Measurements from ENCODE around the gene FZD4. TPM values are rescaled to one million over a fixed set of nuclear protein-coding genes. Genes with fewer than 3 reads are reported as not detected.
"Not testable (repeated sequence)": the region's sequence is repeated elsewhere in the genome, so short reads cannot be mapped to it uniquely, and the experiment has no call there.

Gene FZD4
- total RNA-seq (10 to 100 TPM; 16.7 to 39.6 (median 22.1) TPM), polyA plus RNA-seq (10 to 100 TPM; 11.6 to 16.5 TPM)
- long read RNA-seq, donor 1, full-length matches to known transcripts: 5 of 20 reads
- long read RNA-seq, donor 1, partial matches to known transcripts: 0 of 20 reads
- long read RNA-seq, donor 1, other reads (novel, unspliced or antisense): 15 of 20 reads
- long read RNA-seq, donor 2, full-length matches to known transcripts: 5 of 30 reads
- long read RNA-seq, donor 2, partial matches to known transcripts: 0 of 30 reads
- long read RNA-seq, donor 2, other reads (novel, unspliced or antisense): 25 of 30 reads
- long read RNA-seq, donor 3, full-length matches to known transcripts: 3 of 10 reads
- long read RNA-seq, donor 3, partial matches to known transcripts: 0 of 10 reads
- long read RNA-seq, donor 3, other reads (novel, unspliced or antisense): 7 of 10 reads

DNA sequence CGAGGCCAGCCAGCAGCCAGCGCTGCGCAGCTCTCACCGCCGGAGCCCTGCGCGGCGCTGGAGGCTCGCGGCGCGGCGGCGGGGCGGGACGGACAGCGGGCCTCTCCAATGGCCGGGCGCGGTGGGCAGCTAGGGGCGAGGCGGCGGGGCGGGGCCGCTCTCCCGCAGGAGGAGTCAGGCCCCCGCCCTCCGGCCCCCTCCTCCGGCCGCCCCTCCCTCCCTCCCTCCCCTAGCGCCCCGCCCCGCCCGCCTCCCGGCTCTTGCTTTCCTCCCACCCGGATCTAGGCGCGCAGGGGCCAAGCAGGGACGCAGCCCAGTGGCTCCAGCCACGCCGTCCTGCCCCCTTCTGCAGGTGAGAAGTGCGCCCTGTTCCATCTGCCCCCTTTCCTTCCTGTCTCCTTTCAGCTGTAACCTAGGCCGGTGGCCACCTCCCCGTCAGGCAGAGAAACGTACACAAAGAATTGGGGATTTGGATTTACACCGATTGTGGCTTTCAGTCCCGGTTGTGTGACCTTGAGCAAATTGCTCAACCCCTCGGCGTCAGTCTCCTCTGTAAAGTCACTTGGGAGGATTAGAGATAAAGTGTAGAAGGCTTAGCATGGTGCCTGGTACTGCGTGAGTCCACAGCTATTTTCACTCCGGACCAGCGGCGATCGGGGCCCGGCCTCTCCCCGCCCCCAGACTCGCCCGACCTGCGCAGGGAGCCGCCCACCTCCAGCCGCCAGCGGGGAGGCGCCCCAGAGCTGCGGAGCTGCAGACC, at the start of gene FZD4:
Gene FZD4 (minus strand): TSS at position 35 of the 760 bp plus-strand sequence. CDS start 310 bp downstream, outside the sequence.
- peak; percentile 94 to 95 (median 95) for DNase-seq
- Histone ChIP-seq H3K4me3 (peak within 1 kb of the TSS; percentile 84 to 100 (median 94)), H3K4me1 (peaks cover 4 to 55% (median 33%) of the 10 kb centered on the region in 12 donors), H3K27me3 (peaks cover 0 to 14% (median 0%) of the 10 kb centered on the region in 9 donors), H3K9me3 (no peaks in the 10 kb centered on the region), H3K27ac (peak within 1 kb of the TSS; percentile 93 to 100 (median 98)), H3K36me3 (peaks cover 0 to 21% (median 14%) of the 10 kb centered on the region in 9 donors)
- 0 to 2% (median 1%) methylated on average over 6 to 64 of the region's 64 CpGs for WGBS, 4 donors
- ATAC-seq: peak; percentile 88 to 95 (median 91)
- intact Hi-C loops (cut with DNase I): loop anchor here in 9 of 10 donors (1.0 to 10.0 kb wide), 9 partner anchors 25 to 142 kb away; partner anchors contain the start of gene TMEM135 (in 8 of the 9)
- TF ChIP-seq, protein P1, sequence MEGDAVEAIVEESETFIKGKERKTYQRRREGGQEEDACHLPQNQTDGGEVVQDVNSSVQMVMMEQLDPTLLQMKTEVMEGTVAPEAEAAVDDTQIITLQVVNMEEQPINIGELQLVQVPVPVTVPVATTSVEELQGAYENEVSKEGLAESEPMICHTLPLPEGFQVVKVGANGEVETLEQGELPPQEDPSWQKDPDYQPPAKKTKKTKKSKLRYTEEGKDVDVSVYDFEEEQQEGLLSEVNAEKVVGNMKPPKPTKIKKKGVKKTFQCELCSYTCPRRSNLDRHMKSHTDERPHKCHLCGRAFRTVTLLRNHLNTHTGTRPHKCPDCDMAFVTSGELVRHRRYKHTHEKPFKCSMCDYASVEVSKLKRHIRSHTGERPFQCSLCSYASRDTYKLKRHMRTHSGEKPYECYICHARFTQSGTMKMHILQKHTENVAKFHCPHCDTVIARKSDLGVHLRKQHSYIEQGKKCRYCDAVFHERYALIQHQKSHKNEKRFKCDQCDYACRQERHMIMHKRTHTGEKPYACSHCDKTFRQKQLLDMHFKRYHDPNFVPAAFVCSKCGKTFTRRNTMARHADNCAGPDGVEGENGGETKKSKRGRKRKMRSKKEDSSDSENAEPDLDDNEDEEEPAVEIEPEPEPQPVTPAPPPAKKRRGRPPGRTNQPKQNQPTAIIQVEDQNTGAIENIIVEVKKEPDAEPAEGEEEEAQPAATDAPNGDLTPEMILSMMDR (IDR thresholded peaks at IDR 0.05): peak in 11 of 12 donors; percentile 7 to 76 (median 45)
- peak in 1 of 2 donors; percentile 52 for TF ChIP-seq POLR2A (IDR thresholded peaks at IDR 0.05)

DNA sequence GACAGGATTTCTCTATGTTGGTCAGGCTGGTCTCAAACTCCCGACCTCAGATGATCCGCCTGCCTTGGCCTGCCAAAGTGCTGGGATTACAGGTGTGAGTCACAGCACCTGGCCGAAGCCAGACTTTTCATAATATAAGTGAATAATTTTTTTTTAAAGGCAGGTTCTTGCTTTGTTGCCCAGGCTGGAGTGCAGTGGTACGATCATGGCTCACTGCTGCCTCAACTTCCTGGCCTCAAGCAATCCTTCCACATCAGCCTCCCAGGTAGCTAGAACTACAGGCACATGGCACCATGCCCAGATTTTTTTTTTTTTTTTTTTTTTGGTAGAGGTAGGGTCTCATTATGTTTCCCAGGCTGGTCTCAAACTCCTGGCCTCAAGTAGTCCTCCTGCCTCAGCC, 49.1 kb upstream of the FZD4 start:
- H3K9me3 ChIP-seq; H3K27me3 ChIP-seq; H3K27ac ChIP-seq; H3K36me3 ChIP-seq; ATAC-seq; DNase-seq; H3K4me3 ChIP-seq; intact Hi-C loops (cut with DNase I): not testable (repeated sequence)
- peaks cover 0 to 22% (median 9%) of the 10 kb centered on the region in 12 donors for H3K4me1 ChIP-seq
- 92 to 98% (median 95%) methylated on average over 4 of the region's 4 CpGs for WGBS, 4 donors

DNA sequence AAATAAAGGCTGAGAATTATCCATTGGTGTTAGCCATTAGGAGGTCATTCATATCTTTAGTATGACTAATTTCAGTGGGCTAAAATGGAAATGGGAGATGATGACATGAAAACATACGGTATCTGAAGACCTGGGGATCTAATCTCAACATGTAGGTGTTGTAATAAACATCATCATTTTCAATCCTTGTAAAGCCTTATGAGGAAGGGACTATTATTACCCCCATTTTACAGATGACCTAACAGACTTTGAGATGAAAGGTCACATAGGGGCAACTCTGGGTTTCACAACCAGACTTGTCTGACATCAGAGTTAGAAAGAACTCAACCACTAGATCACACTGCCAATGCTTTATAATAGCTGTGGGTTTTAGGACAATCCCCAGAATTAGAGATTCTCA, 47.7 kb upstream of the FZD4 start:
- Histone ChIP-seq H3K4me1 (peaks cover 0 to 20% (median 9%) of the 10 kb centered on the region in 12 donors), H3K27ac (no peak overlapping the region), H3K36me3 (no peaks in the 10 kb centered on the region), H3K27me3 (no peaks in the 10 kb centered on the region), H3K9me3 (no peaks in the 10 kb centered on the region), H3K4me3 (no peak overlapping the region)
- no peak for DNase-seq
- intact Hi-C loops (cut with DNase I): no loop called here
- TF ChIP-seq, protein P1 (IDR thresholded peaks at IDR 0.05): no peak
- TF ChIP-seq POLR2A (IDR thresholded peaks at IDR 0.05): no peak
- 86 to 91% (median 88%) methylated on average over 1 of the region's 1 CpG for WGBS, 4 donors
- no peak for ATAC-seq

DNA sequence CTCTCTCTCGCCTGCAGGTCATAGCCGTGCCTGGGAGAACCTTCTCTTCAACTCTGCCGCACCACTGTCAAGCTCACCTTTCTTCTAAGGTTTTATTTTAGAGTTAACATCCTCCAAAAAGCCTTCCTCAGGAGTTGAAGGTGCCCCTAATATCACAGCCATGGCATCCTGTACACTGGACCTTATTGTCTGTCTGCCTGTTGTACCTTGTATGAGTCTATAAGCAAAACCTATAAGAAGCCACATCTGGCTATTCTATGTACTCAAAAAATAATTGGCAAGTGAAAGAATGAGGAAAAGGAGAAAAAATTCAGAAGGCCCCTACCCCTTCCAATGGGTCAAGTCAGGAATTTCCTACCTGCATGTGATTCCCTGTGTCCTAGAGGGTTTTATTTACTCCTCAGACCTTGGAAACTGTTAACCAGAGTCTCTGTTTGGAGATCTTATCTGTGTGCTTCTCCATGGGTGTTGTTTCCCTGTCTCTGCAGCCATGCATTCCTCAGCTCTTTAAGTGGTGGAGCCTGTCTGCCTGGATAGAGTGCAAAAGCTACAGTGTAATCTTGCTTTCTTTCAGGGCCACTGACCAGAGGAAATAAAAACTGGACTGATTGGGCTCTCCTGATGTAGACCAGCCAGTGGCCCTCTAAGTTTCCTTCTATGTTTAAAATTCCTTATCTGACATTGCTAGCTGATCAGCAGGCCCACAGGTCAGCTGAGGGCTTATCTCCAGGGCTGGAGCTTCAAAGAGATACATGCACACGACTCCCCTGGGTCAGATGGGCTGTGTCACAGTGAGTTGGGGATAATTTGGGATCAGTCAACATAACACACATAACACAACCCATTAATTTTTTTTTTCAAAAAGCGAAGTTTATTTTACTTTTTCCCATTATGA, 44.9 kb upstream of the FZD4 start:
- H3K4me1 ChIP-seq: peaks cover 0 to 23% (median 9%) of the 10 kb centered on the region in 12 donors
- intact Hi-C loops (cut with DNase I): loop anchor here in 2 of 10 donors (5.0 to 10.0 kb wide), 2 partner anchors 43 to 85 kb away; partner anchors contain the start of gene FZD4 (in 1 of the 2)
- no peaks in the 10 kb centered on the region for H3K36me3 ChIP-seq
- no peaks in the 10 kb centered on the region for H3K27me3 ChIP-seq
- peak in 2 of 5 donors; percentile 20 to 40 for DNase-seq
- peak overlapping the region in 6 of 12 donors; percentile 5 to 68 (median 23) for H3K27ac ChIP-seq
- ATAC-seq: peak; percentile 66 to 85 (median 76)
- H3K4me3 ChIP-seq: peak overlapping the region in 1 of 12 donors; percentile 2
- WGBS, 4 donors: 55 to 67% (median 66%) methylated on average over 5 of the region's 5 CpGs
- TF ChIP-seq, protein P1 (IDR thresholded peaks at IDR 0.05): no peak
- no peak for TF ChIP-seq POLR2A (IDR thresholded peaks at IDR 0.05)
- no peaks in the 10 kb centered on the region for H3K9me3 ChIP-seq
